ENCODE measurements around the gene MNX1. TPM values are rescaled to one million over a fixed set of nuclear protein-coding genes. Genes with fewer than 3 reads are reported as not detected.

Gene MNX1
- total and polyA plus RNA-seq, 2 of the 4 experiments (the other 2 are of a cell fraction): not detected

GRCh38 chr7:156998988-156999957, 11.2 kb downstream of the MNX1 start:
- Histone ChIP-seq H3K9me3 (ENCODE audit: control insufficient read depth, insufficient read depth, low read length) (peaks cover 13% of the 10 kb centered on the region), H3K4ac (ENCODE audit: low read depth, low read length) (no peak overlapping the region), H2BK20ac (ENCODE audit: low read depth, low read length) (no peak overlapping the region), H2AFZ (replicated peaks; ENCODE audit: low read length, poor library complexity) (no peak overlapping the region), H3K36me3 (ENCODE audit: control insufficient read depth, insufficient read depth, low read length) (no peaks in the 10 kb centered on the region), H3K18ac (ENCODE audit: low read depth, low read length) (no peak overlapping the region), H2BK120ac (ENCODE audit: low read depth, low read length) (no peak overlapping the region), H4K91ac (ENCODE audit: insufficient read depth, low read depth, low read length) (no peak overlapping the region), H3K4me3 (ENCODE audit: insufficient read depth, low read depth, low read length) (no peak overlapping the region; the same call in 1 of the 2 replicates), H3K23ac (ENCODE audit: low read depth, low read length) (no peak overlapping the region), H3K9me1 (ENCODE audit: insufficient read depth, low read length) (no peaks in the 10 kb centered on the region), H3K79me1 (ENCODE audit: low read depth in 1 of 2, low read length in 2 of 2) (no peaks in the 10 kb centered on the region), H3K27me3 (ENCODE audit: control insufficient read depth, insufficient read depth, low read length) (peaks cover 79% of the 10 kb centered on the region), H3K56ac (ENCODE audit: extremely low read depth, insufficient read depth, low read length) (no peak overlapping the region), H4K20me1 (ENCODE audit: insufficient read depth, low read length) (no peaks in the 10 kb centered on the region), H3K9ac (ENCODE audit: low read depth, low read length) (no peak overlapping the region), H3K4me2 (ENCODE audit: low read depth, low read length) (no peak overlapping the region; the same call in 1 of the 2 replicates), H2AK5ac (ENCODE audit: low read depth, low read length) (no peak overlapping the region), H4K5ac (ENCODE audit: low read depth, low read length) (no peak overlapping the region), H4K8ac (ENCODE audit: low read depth in 2 of 2, low read length in 2 of 2) (no peak overlapping the region), H2BK5ac (ENCODE audit: low read depth, low read length, poor library complexity, severe bottlenecking) (no peak overlapping the region), H2BK15ac (ENCODE audit: low read depth, low read length) (no peak overlapping the region), H3K4me1 (ENCODE audit: control insufficient read depth, insufficient read depth, low read length) (no peaks in the 10 kb centered on the region), H2AK9ac (replicated peaks; ENCODE audit: low read depth, low read length, poor library complexity) (no peak overlapping the region), H3K27ac (ENCODE audit: insufficient read depth, low read length) (no peak overlapping the region), H3K14ac (replicated peaks; ENCODE audit: low read depth, low read length) (no peak overlapping the region)
- no TSS peak for BruUV-seq (replicated peaks)
- in situ Hi-C loops (cut with MboI; ENCODE audit: low sequenced_read_pairs) (no loop called here), intact Hi-C loops (cut with micrococcal nuclease) (no loop called here), dilution Hi-C loops (cut with HindIII; ENCODE audit: low sequenced_read_pairs, unreplicated experiment) (no loop called here)
- 12% methylated on average over 22 of the region's 57 CpGs; no CpG with 5 or more reads in 1 of the 2 experiments for WGBS, 2 experiments (ENCODE audit: extremely low coverage in 2 of 2, insufficient read length in 1 of 2)
- ChIA-PET CTCF (no interaction called here), POLR2A (ENCODE audit: unreplicated experiment) (no interaction called here)
- ATAC-seq (ENCODE audit: low read depth) (no peak), DNase-seq (no peak)
- no peak for TF ChIP-seq FOS (IDR thresholded peaks at IDR 0.05; ENCODE audit: low read depth, low read length)

Data from IMR-90 (cell line).